Measurements from ENCODE around the gene SEMA7A.
"Not testable (repeated sequence)": the region's sequence is repeated elsewhere in the genome, so short reads cannot be mapped to it uniquely, and the experiment has no call there.

SEMA7A gene

DNA sequence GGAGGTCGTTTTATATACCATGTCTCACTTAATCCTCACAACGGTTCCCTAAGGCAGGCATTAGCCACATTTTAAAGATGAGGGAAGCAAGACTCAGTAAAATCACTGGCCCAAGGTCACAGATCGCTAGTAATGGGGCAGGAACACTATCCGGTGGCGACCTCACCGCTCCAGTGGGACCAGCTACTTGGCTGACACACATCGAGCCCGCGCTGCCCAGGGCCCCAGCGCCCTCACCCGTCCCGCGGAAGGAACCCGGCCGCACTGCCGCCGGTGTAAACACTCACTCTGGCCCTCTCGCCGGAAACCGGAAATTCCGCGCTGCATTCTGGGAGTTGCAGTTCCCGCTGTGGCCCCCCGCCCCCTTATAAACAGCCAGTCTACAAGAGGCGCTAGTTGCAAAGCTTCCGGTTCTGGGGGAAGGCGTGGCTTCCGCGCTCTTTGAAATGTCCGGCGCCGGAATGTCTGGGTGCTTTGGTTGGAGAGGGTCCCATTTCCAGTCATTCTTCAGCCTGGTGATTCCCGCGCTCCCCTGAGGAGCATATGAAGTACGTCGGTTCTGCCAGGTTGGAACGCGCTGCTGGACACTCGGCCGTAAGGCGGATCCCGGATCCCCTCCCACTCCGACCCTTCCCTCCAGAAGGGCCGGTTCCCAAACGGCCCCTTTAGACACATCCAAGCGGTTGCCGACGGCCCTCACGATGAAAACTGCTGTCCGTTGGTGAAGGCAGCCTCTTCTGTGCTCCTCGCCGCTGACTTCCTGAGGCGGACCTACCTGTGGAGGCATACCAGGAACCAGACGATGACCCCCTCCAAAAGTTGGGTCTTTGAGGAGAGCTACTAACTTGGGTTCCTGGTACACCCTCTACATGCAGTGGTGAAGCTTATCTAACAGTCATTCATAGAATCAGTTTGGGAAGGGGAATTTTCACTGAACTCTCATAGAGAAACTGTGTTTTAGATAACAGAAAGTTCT, 27.4 kb upstream of the SEMA7A start, which contains the start of gene UBL7:
TSS of gene UBL7 (minus strand) at position 290 of the 976 bp plus-strand sequence. CDS start 2,293 bp downstream, outside the sequence.
- no peaks in the 10 kb centered on the region for H3K36me3 ChIP-seq (ENCODE audit: control insufficient read depth, insufficient read depth, low read length)
- peak within 1 kb of the TSS; percentile 87 for H3K27ac ChIP-seq (ENCODE audit: low read depth, low read length)
- H3K4me3 ChIP-seq (ENCODE audit: low read length), result peak within 1 kb of the TSS; percentile 92
- peak within 1 kb of the TSS; percentile 94 for H3K9ac ChIP-seq (ENCODE audit: low read length)
- peaks cover 6% of the 10 kb centered on the region for H3K4me1 ChIP-seq (ENCODE audit: control insufficient read depth, insufficient read depth, low read length)
- no peaks in the 10 kb centered on the region for H3K27me3 ChIP-seq (ENCODE audit: control insufficient read depth, insufficient read depth, low read length)

DNA sequence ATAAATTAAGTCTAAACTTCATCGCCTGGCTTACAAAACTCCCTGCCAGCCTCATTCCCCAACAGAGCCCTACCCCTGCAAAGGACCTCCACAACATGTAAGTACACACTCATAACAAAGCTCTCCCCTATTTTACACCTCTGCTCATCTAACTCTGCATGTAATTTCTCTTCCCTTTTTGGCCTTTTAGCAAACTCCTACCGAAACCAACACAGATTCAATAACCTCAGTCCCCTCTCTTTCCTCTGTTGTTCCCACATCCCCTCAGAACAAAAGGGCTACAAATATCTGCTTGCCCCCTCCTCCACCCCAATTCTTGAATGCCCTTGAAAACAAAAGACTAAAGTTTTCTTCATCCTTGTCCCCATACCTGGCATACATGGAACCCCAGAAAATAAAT, 26.5 kb upstream of the SEMA7A start:
- Histone ChIP-seq H3K27ac (ENCODE audit: low read depth, low read length) (peak overlapping the region; percentile 87), H3K36me3 (ENCODE audit: control insufficient read depth, insufficient read depth, low read length) (no peaks in the 10 kb centered on the region), H3K4me3 (ENCODE audit: low read length) (peak overlapping the region; percentile 92), H3K27me3 (ENCODE audit: control insufficient read depth, insufficient read depth, low read length) (no peaks in the 10 kb centered on the region), H3K9ac (ENCODE audit: low read length) (peak overlapping the region; percentile 94), H3K4me1 (ENCODE audit: control insufficient read depth, insufficient read depth, low read length) (peaks cover 6% of the 10 kb centered on the region)

DNA sequence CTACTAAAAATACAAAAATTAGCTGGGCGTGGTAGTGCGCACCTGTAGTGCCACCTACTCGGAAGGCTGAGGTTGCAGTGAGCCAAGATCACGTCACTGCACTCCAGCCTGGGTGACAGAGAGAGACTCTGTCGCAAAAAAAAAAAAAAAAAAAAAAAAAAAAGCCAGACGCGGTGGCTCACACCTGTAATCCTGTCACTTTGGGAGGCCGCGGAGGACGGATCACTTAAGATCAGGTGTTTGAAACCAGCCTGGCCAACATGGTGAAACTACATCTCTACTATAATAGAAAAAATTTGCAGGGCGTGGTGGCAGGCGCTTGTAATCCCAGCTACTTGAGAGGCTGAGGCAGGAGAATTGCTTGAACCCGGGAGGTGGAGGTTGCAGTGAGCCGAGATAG, 26.0 kb upstream of the SEMA7A start:
- not testable (repeated sequence) for H3K36me3 ChIP-seq (ENCODE audit: control insufficient read depth, insufficient read depth, low read length); H3K4me3 ChIP-seq (ENCODE audit: low read length); H3K27me3 ChIP-seq (ENCODE audit: control insufficient read depth, insufficient read depth, low read length); H3K4me1 ChIP-seq (ENCODE audit: control insufficient read depth, insufficient read depth, low read length); H3K27ac ChIP-seq (ENCODE audit: low read depth, low read length); H3K9ac ChIP-seq (ENCODE audit: low read length)

DNA sequence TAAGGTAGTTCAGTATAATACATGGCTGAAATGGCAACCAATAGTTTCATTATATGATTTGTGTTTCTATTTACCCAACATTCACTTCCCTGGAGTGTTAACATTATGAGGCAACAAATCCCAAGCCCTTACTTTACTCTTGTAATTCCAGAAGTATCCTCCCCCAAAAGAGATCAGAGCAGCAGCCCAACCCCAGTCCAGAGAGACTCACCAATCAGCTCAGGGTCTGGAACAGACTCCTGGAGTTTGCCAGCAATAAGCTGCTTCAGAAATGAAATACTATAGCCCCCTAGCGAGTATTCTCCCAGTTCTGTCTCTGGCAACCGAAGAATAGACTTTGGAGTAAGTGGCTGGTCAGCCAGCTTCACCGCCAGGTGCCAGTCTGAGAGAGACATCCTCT, 24.7 kb upstream of the SEMA7A start:
- H3K27ac ChIP-seq (ENCODE audit: low read depth, low read length), result no peak overlapping the region
- no peaks in the 10 kb centered on the region for H3K27me3 ChIP-seq (ENCODE audit: control insufficient read depth, insufficient read depth, low read length)
- H3K4me1 ChIP-seq (ENCODE audit: control insufficient read depth, insufficient read depth, low read length), result peaks cover 6% of the 10 kb centered on the region
- no peak overlapping the region for H3K4me3 ChIP-seq (ENCODE audit: low read length)
- H3K9ac ChIP-seq (ENCODE audit: low read length), result no peak overlapping the region
- peaks cover under 1% of the 10 kb centered on the region for H3K36me3 ChIP-seq (ENCODE audit: control insufficient read depth, insufficient read depth, low read length)

DNA sequence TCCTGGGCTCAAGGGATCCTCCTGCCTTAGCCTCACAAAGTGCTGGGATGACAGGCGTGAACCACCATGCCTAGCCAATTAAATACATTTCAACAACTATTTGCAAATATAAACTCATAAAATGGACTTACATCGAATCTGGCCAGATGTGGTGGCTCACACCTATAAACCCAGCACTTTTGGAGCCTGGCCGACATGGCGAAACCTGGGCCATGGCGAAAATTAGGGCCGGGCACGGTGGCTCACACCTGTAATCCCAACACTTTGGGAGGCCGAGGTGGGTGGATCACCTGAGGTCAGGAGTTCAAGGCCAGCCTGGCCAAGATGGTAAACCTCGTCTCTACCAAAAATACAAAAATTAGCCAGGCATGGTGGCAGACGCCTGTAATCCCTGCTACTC, 23.3 kb upstream of the SEMA7A start:
- not testable (repeated sequence) for H3K36me3 ChIP-seq (ENCODE audit: control insufficient read depth, insufficient read depth, low read length); H3K27me3 ChIP-seq (ENCODE audit: control insufficient read depth, insufficient read depth, low read length); H3K4me3 ChIP-seq (ENCODE audit: low read length); H3K9ac ChIP-seq (ENCODE audit: low read length); H3K4me1 ChIP-seq (ENCODE audit: control insufficient read depth, insufficient read depth, low read length); H3K27ac ChIP-seq (ENCODE audit: low read depth, low read length)

DNA sequence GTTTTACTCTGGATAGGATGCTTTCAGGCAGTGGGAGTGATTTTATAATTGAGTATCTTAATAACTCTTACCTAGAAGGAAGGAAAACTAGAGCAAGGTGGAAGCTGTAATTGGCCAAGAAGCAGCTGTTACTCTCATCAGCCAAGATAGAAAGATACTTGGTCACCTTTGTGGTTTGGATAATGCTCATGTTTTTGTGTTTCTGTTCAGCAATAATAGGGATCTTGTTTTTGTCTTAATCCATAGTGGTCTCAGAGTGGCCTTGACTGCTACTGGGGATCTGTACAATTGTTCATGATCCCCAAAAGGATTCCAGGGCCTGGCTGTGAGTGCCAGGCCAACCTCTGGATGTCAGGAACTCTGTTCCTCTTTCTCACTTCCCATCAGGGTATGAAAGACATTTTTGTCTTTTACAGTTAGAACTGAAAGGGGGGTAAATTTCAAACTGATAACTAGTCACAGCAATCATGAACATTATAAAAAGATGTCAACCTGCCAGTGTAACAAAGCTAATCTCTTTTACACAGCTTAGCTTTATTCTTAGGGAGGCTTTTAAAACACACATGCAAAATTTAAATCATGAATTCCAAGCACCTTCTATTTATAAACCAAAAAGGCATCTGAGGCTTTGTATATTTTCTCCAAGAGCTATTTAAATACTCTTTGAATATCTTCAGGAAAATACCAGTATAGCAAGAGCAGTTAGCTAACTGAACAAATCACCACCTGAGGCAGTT, 21.2 kb upstream of the SEMA7A start:
- H3K36me3 ChIP-seq (ENCODE audit: control insufficient read depth, insufficient read depth, low read length), result peaks cover 16% of the 10 kb centered on the region
- H3K27ac ChIP-seq (ENCODE audit: low read depth, low read length), result no peak overlapping the region
- no peak overlapping the region for H3K4me3 ChIP-seq (ENCODE audit: low read length)
- no peaks in the 10 kb centered on the region for H3K27me3 ChIP-seq (ENCODE audit: control insufficient read depth, insufficient read depth, low read length)
- no peaks in the 10 kb centered on the region for H3K4me1 ChIP-seq (ENCODE audit: control insufficient read depth, insufficient read depth, low read length)
- no peak overlapping the region for H3K9ac ChIP-seq (ENCODE audit: low read length)

DNA sequence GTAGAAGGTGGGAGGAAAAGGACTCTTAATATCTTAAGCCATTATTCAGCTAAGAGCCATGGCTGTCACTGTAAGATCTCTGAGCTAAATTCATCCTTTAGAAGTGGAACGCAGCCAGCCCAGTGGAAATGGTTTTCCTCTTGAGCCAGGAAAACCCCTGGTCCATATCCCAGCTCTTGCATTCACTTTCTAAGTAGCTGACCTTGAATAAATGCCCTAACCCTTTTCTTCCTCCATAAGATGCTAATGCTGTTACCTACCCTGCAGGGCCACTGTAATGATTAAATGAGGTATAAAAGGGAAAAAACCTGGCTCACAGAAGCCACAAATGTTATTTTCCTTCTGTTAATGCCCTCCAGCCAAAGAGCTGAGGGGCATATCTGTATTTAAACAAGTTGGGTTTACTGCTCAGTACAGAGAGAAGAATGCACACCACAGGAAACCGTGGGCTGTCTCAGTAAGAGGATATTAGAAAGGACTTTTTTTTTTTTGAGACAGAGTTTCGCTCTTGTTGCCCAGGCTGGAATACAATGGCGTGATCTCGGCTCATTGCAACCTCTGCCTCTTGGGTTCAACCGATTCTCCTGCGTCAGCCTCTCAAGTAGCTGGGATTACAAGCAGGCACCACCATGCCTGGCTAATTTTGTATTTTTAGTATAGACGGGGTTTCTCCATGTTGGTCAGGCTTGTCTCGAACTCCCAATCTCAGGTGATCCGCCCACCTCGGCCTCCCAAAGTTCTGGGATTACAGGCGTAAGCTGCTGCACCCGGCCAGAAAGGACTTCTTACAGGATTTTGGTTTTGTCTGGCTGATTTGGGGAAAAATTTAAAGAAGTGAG, 20.4 kb upstream of the SEMA7A start:
- Histone ChIP-seq H3K4me1 (ENCODE audit: control insufficient read depth, insufficient read depth, low read length) (no peaks in the 10 kb centered on the region), H3K27me3 (ENCODE audit: control insufficient read depth, insufficient read depth, low read length) (no peaks in the 10 kb centered on the region), H3K4me3 (ENCODE audit: low read length) (no peak overlapping the region), H3K36me3 (ENCODE audit: control insufficient read depth, insufficient read depth, low read length) (peaks cover 24% of the 10 kb centered on the region), H3K9ac (ENCODE audit: low read length) (no peak overlapping the region), H3K27ac (ENCODE audit: low read depth, low read length) (no peak overlapping the region)

DNA sequence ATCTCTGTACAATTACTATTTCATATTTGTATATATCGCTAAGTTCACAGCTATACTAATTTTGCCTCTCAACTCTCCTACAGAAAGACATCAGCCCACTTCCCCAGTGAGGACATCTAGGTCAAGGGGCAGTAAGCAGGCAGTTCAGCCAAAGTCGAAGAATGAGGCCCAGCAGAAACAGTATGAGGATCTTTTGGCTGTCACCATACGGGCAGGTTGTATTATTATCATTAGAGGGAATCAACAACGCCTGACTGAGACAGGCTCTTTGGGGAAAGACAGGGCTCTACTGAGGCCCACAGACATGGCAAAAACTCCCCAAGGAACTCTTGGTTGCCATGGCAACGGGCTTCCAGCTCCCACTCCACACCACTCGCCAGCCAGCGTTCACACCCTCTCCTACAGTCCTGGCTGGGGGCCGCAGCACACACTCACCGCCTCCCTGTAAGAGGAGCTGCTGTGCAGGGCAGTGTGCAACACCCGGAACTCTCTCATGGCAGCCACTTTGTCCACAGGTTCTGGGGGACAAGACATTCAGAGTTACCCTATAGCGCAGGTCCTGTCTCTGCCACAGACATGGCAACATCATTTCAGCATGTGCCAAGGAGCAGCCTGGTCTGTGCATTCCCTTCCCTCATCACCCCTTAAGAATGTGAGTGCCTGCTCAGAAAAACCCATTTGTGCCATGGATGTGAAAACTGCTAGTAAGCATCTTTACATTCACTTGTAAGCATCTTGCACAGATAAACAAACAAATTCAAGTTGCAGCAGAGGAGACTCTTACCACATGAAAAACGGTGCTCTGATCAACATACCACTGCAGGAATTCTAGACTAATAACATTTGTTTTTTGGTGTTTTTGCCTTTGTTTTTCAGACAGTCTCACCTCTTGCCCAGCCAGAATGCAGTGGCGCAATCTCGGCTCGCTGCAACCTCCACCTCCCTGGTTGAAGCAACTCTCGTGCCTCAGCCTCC, 18.4 kb upstream of the SEMA7A start:
- H3K4me1 ChIP-seq (ENCODE audit: control insufficient read depth, insufficient read depth, low read length), result no peaks in the 10 kb centered on the region
- H3K9ac ChIP-seq (ENCODE audit: low read length), result no peak overlapping the region
- peaks cover 39% of the 10 kb centered on the region for H3K36me3 ChIP-seq (ENCODE audit: control insufficient read depth, insufficient read depth, low read length)
- H3K4me3 ChIP-seq (ENCODE audit: low read length), result no peak overlapping the region
- H3K27me3 ChIP-seq (ENCODE audit: control insufficient read depth, insufficient read depth, low read length), result no peaks in the 10 kb centered on the region
- no peak overlapping the region for H3K27ac ChIP-seq (ENCODE audit: low read depth, low read length)

DNA sequence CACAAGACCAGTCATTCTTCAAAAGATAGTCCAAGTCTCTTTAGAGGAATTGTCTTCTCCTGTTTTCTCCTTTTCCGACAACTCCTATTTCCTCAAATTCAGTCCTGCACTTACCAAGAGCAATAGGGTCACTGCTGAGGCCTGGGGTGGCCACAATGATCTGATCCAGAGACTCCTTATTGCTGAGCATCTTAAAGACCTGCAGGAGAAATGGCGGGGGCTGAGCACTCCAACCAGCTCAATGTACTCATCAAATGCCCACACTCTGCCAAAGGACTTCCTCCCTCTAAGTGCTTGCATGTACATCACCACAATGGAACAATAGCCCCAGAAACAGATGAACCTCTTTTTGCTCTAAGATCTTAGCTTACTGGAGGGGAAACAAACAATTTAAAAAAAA, 17.6 kb upstream of the SEMA7A start:
- H3K27me3 ChIP-seq (ENCODE audit: control insufficient read depth, insufficient read depth, low read length), result no peaks in the 10 kb centered on the region
- no peak overlapping the region for H3K4me3 ChIP-seq (ENCODE audit: low read length)
- no peak overlapping the region for H3K9ac ChIP-seq (ENCODE audit: low read length)
- no peaks in the 10 kb centered on the region for H3K4me1 ChIP-seq (ENCODE audit: control insufficient read depth, insufficient read depth, low read length)
- peaks cover 39% of the 10 kb centered on the region for H3K36me3 ChIP-seq (ENCODE audit: control insufficient read depth, insufficient read depth, low read length)
- no peak overlapping the region for H3K27ac ChIP-seq (ENCODE audit: low read depth, low read length)

DNA sequence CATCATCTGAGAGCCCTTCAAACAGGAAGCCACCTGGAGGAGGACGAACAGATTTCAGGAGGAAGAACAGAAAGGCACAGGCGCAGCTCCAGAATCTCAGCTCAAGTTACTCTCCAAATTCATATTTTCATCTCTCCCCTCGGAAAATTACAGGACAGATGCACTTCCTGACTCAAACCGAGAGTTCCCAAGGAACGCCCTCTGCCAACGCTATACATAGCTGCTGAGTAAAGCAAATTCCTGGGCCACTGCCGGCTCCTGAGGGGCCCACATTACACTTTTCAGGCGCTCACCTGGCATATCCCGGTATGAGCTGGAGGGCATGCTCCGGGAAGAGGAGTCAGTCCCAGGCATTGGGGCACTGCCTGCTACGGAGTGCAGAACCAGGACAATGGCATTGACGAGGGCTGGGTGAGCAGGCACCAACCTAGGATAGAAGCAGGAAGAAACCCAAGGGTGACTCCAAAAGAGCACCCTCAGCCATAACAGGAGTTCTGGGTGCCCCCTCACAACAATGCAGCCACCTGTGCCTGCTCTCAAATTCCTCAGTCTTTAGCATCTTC, 16.0 kb upstream of the SEMA7A start:
- H3K36me3 ChIP-seq (ENCODE audit: control insufficient read depth, insufficient read depth, low read length), result peaks cover 45% of the 10 kb centered on the region

DNA sequence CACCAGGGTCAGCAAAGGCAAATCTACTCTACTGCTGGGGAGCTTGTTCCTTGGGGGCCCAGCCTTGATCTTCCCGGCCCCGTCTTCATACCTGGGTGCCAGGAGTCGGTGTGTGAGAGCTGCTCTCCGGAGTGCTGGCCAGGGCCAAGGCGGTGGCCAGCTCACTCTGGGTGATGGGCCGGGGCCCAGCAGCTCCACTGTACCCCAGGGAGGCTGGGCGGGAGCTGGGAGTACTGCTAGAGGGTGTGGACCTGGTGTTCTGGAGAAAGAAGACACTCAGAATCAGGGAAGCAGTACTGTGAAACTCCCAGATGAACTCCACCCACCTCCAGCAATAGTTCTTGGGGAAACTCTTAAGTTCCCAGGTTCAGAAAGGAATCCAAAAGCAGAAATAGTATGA, 15.3 kb upstream of the SEMA7A start:
- Histone ChIP-seq H3K27me3 (ENCODE audit: control insufficient read depth, insufficient read depth, low read length) (no peaks in the 10 kb centered on the region), H3K36me3 (ENCODE audit: control insufficient read depth, insufficient read depth, low read length) (peaks cover 46% of the 10 kb centered on the region)

More for the DNA sequence above, 16.0 kb upstream of the SEMA7A start:
- no peak overlapping the region for H3K9ac ChIP-seq (ENCODE audit: low read length)
- no peaks in the 10 kb centered on the region for H3K27me3 ChIP-seq (ENCODE audit: control insufficient read depth, insufficient read depth, low read length)
- no peak overlapping the region for H3K27ac ChIP-seq (ENCODE audit: low read depth, low read length)
- H3K4me1 ChIP-seq (ENCODE audit: control insufficient read depth, insufficient read depth, low read length), result no peaks in the 10 kb centered on the region
- no peak overlapping the region for H3K4me3 ChIP-seq (ENCODE audit: low read length)

More for the DNA sequence above, 15.3 kb upstream of the SEMA7A start:
- Histone ChIP-seq H3K9ac (ENCODE audit: low read length) (no peak overlapping the region), H3K27ac (ENCODE audit: low read depth, low read length) (no peak overlapping the region), H3K4me1 (ENCODE audit: control insufficient read depth, insufficient read depth, low read length) (no peaks in the 10 kb centered on the region), H3K4me3 (ENCODE audit: low read length) (no peak overlapping the region)
